H1 (cell line): ENCODE data around the gene B4GALT5. TPM values are rescaled to one million over a fixed set of nuclear protein-coding genes. Genes with fewer than 3 reads are reported as not detected.

Experiments
- CBX8 ChIP-seq: fragments of 300-800, 300-1000 bp; sonication (generic); IDR thresholded peaks from 2 replicates; pipeline ENCODE4 v1.7.1; 2016; ENCODE audit warnings: low read depth, low read length, borderline replicate concordance
- CTBP2 ChIP-seq: IDR thresholded peaks from 2 replicates; pipeline ENCODE4 v1.7.0; 2011; ENCODE audit warnings: borderline replicate concordance, mild to moderate bottlenecking, moderate library complexity, mixed read lengths, low read length; ENCODE audit not compliant: insufficient read depth, insufficient read length
- polyA plus RNA-seq, 7 experiments: library from polyadenylated mRNA; depleted of rRNA in 3 of 7; stranded (reverse) in 5 of 7; unstranded in 2 of 7; fragments of >200 nt in 5 of 7; fragments of 200-250 nt in 2 of 7; gene quantifications; 1 replicate in 5 of 7; 2 replicates in 1 of 7; 4 replicates in 1 of 7; pipeline versions ENCODE4 v1.2.1 to v1.2.3, GENCODE V29; 2011 to 2013; ENCODE audit warnings: missing spikeins in 2 of 7, mixed read lengths in 2 of 7
- total RNA-seq: library from RNA; stranded (reverse); fragmentation: NEBNext Ultra II Directional; extraction: Animal tissue kit (Norgen Biotek cat#: 25700); gene quantifications from 2 replicates; pipeline ENCODE4 v1.2.1, GENCODE V29; 2021

The B4GALT5 gene
- total and polyA plus RNA-seq, 2 of the 8 experiments (the other 6 are each of a cell fraction or from before 2014, with no cell fraction given) = 46.5 to 75.4 TPM

DNA sequence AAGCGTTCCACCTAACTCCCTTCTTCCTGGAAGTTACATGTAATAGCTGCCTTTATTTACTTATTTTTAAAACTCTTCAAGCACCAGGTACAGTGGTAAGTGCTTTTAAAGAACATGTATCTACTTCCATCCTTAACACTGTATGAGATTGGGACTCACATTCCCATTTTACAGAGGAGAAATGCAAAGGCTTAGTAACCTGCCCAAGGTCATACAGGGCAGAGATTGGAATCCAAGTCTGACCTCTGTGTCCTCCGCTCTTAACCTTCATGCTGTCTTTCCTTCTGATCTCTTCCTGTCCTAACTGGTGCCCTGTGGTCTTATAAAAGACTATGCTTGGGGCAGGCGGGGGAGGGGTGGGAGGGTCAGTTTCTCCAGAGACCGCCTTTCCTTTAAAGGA lies 1.6 kb downstream of the B4GALT5 start (continued):
- TF ChIP-seq CTBP2 (no peak), CBX8 (no peak)
